GM12801 (cell line): ENCODE data around the gene HBEGF.

ENCODE experiments used
- CTCF ChIP-seq: IDR thresholded peaks from one replicate; pipeline ENCODE4 v1.5.1; 2011; ENCODE audit warnings: control low read depth; ENCODE audit not compliant: insufficient read length; ENCODE audit errors: extremely low read depth

Gene HBEGF

DNA sequence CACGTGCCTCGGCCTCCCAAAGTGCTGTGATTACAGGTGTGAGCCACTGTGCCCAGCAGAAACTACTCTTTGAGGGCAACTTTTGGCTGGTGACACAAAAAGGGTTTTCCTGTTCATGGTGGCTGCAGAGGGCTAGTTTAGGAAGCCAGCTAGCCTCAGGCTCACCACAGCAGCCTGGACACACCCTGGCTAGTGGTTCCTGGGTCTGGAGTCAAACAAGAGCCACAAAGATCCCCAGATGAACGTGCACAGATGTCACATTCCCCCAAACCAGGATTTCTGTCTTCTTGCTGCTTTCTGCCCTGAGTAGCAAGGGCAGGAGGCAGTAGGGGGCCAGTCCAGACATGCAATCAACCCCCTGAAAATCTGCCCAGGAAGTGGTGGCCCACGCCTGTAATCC, 6.8 kb downstream of the HBEGF start:
- no peak for TF ChIP-seq CTCF

DNA sequence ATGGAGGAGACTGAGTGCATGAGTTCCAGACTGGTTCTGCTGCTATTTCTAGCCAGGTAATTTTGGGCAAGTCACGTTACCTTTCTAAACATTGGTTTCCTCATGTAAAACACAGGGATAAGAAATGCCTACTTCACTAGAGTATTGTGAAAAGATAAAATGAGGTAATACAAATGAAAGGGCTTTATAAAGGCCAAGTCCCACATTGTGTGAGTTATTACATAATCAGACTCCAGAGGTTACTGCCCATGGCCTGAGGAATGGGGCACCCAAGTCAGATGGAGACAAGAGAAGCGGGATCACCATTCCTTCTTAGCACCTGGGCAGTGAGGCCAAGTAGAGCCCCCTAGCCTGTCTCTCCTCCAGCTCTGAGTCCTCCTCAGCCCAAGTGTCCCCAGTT, 7.5 kb downstream of the HBEGF start:
- no peak for TF ChIP-seq CTCF

- no peak for TF ChIP-seq CTCF
Observed at GRCh38 chr5:140338336-140338735, 8.1 kb downstream of the HBEGF start.

GRCh38 chr5:140337880-140338279, 8.5 kb downstream of the HBEGF start:
- TF ChIP-seq CTCF = no peak

DNA sequence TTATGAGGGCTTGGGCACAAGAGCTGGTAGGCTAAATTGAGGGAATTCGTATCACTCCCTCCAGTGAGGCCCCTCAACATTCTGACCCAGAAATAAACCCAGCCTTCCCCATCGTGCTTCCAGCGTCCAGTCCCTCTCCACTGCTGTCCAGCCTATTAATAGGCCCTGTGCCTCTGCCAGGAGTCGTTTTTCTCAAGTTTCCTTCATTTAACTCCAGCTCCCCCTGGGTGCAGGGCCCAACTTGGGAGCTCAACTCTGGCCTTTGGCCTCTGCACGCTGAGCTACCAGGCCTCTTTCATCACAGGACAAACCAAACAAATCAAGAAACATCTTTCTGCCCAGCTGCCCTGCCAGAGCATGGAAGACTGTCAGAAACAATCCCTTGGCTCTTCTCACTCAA, 10.0 kb downstream of the HBEGF start:
- no peak for TF ChIP-seq CTCF

DNA sequence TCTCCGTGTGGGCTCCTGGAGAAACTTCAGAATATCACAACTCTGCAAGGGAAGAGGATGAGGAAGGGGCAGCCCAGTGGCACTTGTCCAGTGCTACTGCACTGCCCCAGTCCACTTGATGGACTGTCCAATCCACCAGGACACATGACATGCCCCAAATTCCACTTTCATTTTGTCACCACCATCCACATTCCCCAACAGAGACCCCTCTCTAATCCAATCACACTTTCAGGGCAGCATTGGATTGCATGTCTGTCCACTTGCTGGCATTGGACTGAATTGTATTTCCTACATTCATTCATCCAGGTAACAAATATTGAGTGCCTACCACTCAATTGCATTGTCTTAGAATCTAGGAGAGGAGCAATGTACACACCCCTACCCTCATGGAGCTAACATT, 14.8 kb downstream of the HBEGF start:
- TF ChIP-seq CTCF = no peak

- TF ChIP-seq CTCF = no peak
Observed at GRCh38 chr5:140329739-140330481, 16.5 kb downstream of the HBEGF start.
